Transverse colon (tissue), 4 donors: ENCODE results near the gene KCNJ6.

Experiments
- POLR2A ChIP-seq: fragments of 450-650 bp; IDR thresholded peaks from one replicate; pipeline ENCODE4 v1.6.1; 2016; ENCODE audit warnings: antibody characterized with exemption, mild to moderate bottlenecking, moderate library complexity
- POLR2AphosphoS5 ChIP-seq, 3 donors: sonication (generic); formaldehyde crosslinking; IDR thresholded peaks; one replicate each; pipeline ENCODE4 v1.6.1; 2016; ENCODE audit warnings: antibody characterized with exemption in 3 of 3
- TF ChIP-seq, protein P1 (sequence below), 5 experiments: fragments of 200-600 bp in 3 of 5; fragments of 450-650 bp in 2 of 5; sonication (generic) in 3 of 5; IDR thresholded peaks; 1 replicate in 2 of 5; 2 replicates in 3 of 5; pipeline ENCODE4 v1.5.1; 2016 to 2017; ENCODE audit warnings: antibody characterized with exemption in 5 of 5, inconsistent platforms in 3 of 5, mild to moderate bottlenecking in 2 of 5, moderate library complexity in 1 of 5

DNA sequence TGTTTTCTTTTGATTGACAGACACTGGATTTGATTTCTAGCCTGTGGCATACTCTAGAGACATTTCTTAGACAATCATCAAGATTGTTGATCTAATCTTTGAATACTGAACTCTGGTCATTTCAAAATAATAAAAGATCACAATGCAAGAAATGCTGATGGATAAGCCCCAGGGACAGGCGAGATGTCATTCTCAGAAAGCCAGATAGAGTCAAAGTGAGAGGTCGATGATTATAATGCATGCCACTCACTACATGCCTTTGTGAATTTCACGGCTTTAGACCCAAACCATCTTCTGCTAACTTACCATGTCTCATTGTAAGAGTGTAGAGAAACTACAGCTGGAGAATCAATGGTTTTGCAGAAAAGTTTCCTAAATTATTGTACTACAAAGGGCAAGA, 292.6 kb downstream of the KCNJ6 start:
- TF ChIP-seq, protein P1, sequence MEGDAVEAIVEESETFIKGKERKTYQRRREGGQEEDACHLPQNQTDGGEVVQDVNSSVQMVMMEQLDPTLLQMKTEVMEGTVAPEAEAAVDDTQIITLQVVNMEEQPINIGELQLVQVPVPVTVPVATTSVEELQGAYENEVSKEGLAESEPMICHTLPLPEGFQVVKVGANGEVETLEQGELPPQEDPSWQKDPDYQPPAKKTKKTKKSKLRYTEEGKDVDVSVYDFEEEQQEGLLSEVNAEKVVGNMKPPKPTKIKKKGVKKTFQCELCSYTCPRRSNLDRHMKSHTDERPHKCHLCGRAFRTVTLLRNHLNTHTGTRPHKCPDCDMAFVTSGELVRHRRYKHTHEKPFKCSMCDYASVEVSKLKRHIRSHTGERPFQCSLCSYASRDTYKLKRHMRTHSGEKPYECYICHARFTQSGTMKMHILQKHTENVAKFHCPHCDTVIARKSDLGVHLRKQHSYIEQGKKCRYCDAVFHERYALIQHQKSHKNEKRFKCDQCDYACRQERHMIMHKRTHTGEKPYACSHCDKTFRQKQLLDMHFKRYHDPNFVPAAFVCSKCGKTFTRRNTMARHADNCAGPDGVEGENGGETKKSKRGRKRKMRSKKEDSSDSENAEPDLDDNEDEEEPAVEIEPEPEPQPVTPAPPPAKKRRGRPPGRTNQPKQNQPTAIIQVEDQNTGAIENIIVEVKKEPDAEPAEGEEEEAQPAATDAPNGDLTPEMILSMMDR (IDR thresholded peaks at IDR 0.05), result no peak
- no peak for TF ChIP-seq POLR2A
- TF ChIP-seq POLR2AphosphoS5 (IDR thresholded peaks at IDR 0.05), result no peak
